NCI-H2171 treated with DMSO at 0.1 percent for 48 hours (cell line): ENCODE measurements around the gene RAET1G.
"Not testable (repeated sequence)": the region's sequence is repeated elsewhere in the genome, so short reads cannot be mapped to it uniquely, and the experiment has no call there.

Source experiments
- DNase-seq: peaks from one replicate; lab custom pipeline; 2025; lab: John Stamatoyannopoulos, UW

Gene RAET1G

GRCh38 chr6:149934249-149935156 lies 11.6 kb upstream of the RAET1G start:
- DNase-seq: peak; percentile 69

GRCh38 chr6:149933461-149933860 lies 10.5 kb upstream of the RAET1G start:
- peak; percentile 7 for DNase-seq

GRCh38 chr6:149933036-149933435 lies 10.1 kb upstream of the RAET1G start:
- no peak for DNase-seq

GRCh38 chr6:149931501-149931900 lies 8.6 kb upstream of the RAET1G start:
- DNase-seq: no peak

- DNase-seq: no peak
These were observed 6.5 kb upstream of the RAET1G start for GRCh38 chr6:149929422-149929821.

GRCh38 chr6:149927025-149927424 lies 4.1 kb upstream of the RAET1G start:
- DNase-seq: not testable (repeated sequence)

- peak; percentile 57 for DNase-seq
These were observed 3.3 kb upstream of the RAET1G start for GRCh38 chr6:149925974-149926777.

- no peak for DNase-seq
These were observed 2.5 kb upstream of the RAET1G start for GRCh38 chr6:149925253-149925973.

- no peak for DNase-seq
These were observed 2.0 kb upstream of the RAET1G start for GRCh38 chr6:149924933-149925252.

- DNase-seq: no peak
These were observed 1.4 kb upstream of the RAET1G start for GRCh38 chr6:149924206-149924932.

GRCh38 chr6:149923327-149923986 lies 536 bp upstream of the RAET1G start:
- DNase-seq: no peak

- not testable (repeated sequence) for DNase-seq
These were observed 830 bp downstream of the RAET1G start for GRCh38 chr6:149922091-149922490.

- DNase-seq: no peak
These were observed 1.6 kb downstream of the RAET1G start for GRCh38 chr6:149921361-149921760.

GRCh38 chr6:149919834-149920225 lies 3.1 kb downstream of the RAET1G start:
- DNase-seq: no peak

- not testable (repeated sequence) for DNase-seq
These were observed 3.6 kb downstream of the RAET1G start for GRCh38 chr6:149919126-149919833.

- no peak for DNase-seq
These were observed 4.6 kb downstream of the RAET1G start for GRCh38 chr6:149918151-149918905.

- no peak for DNase-seq
These were observed 5.2 kb downstream of the RAET1G start for GRCh38 chr6:149917679-149918078.

- no peak for DNase-seq
These were observed 6.7 kb downstream of the RAET1G start for GRCh38 chr6:149915970-149916865.
